ENCODE results near the gene JAKMIP1.

The JAKMIP1 gene

GRCh38 chr4:6085028-6085690 lies 115.2 kb downstream of the JAKMIP1 start:
- Histone ChIP-seq H3K9me3 (no peaks in the 10 kb centered on the region), H3K4me3 (no peak overlapping the region), H3K36me3 (replicated peaks) (no peaks in the 10 kb centered on the region), H3K4me1 (no peaks in the 10 kb centered on the region), H3K27me3 (ENCODE audit: low read depth) (0 out of 2 replicates have a peak, but pooled peaks cover 8% of the 10 kb centered on the region)
- in situ Hi-C loops (cut with MboI; ENCODE audit: low sequenced_read_pairs), result no loop called here
- no peak for DNase-seq (ENCODE audit: low spot score in 2 of 2)

GRCh38 chr4:6079965-6080364 lies 120.4 kb downstream of the JAKMIP1 start:
- in situ Hi-C loops (cut with MboI; ENCODE audit: low sequenced_read_pairs), result no loop called here

GRCh38 chr4:6078560-6078959 lies 121.8 kb downstream of the JAKMIP1 start:
- Histone ChIP-seq H3K27me3 (ENCODE audit: low read depth) (peaks cover 6% of the 10 kb centered on the region), H3K36me3 (replicated peaks) (no peaks in the 10 kb centered on the region), H3K9me3 (no peaks in the 10 kb centered on the region), H3K4me3 (no peak overlapping the region), H3K4me1 (no peaks in the 10 kb centered on the region)
- no peak for DNase-seq (ENCODE audit: low spot score in 2 of 2)
- in situ Hi-C loops (cut with MboI; ENCODE audit: low sequenced_read_pairs), result no loop called here

More at GRCh38 chr4:6079965-6080364, 120.4 kb downstream of the JAKMIP1 start:
- H3K27me3 ChIP-seq (ENCODE audit: low read depth), result peaks cover 9% of the 10 kb centered on the region; the same call in 1 of the 2 replicates
- no peak overlapping the region for H3K4me3 ChIP-seq
- no peak for DNase-seq (ENCODE audit: low spot score in 2 of 2)
- H3K36me3 ChIP-seq (replicated peaks), result no peaks in the 10 kb centered on the region
- no peaks in the 10 kb centered on the region for H3K9me3 ChIP-seq
- H3K4me1 ChIP-seq, result no peaks in the 10 kb centered on the region

GRCh38 chr4:6076391-6076790 lies 124.0 kb downstream of the JAKMIP1 start:
- no peak for DNase-seq (ENCODE audit: low spot score in 2 of 2)
- in situ Hi-C loops (cut with MboI; ENCODE audit: low sequenced_read_pairs), result no loop called here
- Histone ChIP-seq H3K4me1 (no peaks in the 10 kb centered on the region), H3K9me3 (no peaks in the 10 kb centered on the region), H3K36me3 (replicated peaks) (no peaks in the 10 kb centered on the region), H3K27me3 (ENCODE audit: low read depth) (peaks cover 6% of the 10 kb centered on the region), H3K4me3 (no peak overlapping the region)

GRCh38 chr4:6074758-6075157 lies 125.6 kb downstream of the JAKMIP1 start:
- H3K4me1 ChIP-seq, result no peaks in the 10 kb centered on the region
- no peaks in the 10 kb centered on the region for H3K9me3 ChIP-seq
- peak; percentile 18 to 24 for DNase-seq (ENCODE audit: low spot score in 2 of 2)
- H3K36me3 ChIP-seq (replicated peaks), result no peaks in the 10 kb centered on the region
- H3K4me3 ChIP-seq, result no peak overlapping the region
- H3K27me3 ChIP-seq (ENCODE audit: low read depth), result peaks cover 10% of the 10 kb centered on the region
- in situ Hi-C loops (cut with MboI; ENCODE audit: low sequenced_read_pairs), result no loop called here

- no peak overlapping the region for H3K4me3 ChIP-seq
- in situ Hi-C loops (cut with MboI; ENCODE audit: low sequenced_read_pairs), result no loop called here
- peaks cover 12% of the 10 kb centered on the region for H3K27me3 ChIP-seq (ENCODE audit: low read depth)
- no peaks in the 10 kb centered on the region for H3K4me1 ChIP-seq
- no peak for DNase-seq (ENCODE audit: low spot score in 2 of 2)
- H3K9me3 ChIP-seq, result no peaks in the 10 kb centered on the region
- H3K36me3 ChIP-seq (replicated peaks), result no peaks in the 10 kb centered on the region
Measured at GRCh38 chr4:6071959-6072720, 128.2 kb downstream of the JAKMIP1 start.

- no peaks in the 10 kb centered on the region for H3K9me3 ChIP-seq
- peaks cover 12% of the 10 kb centered on the region for H3K27me3 ChIP-seq (ENCODE audit: low read depth)
- DNase-seq (ENCODE audit: low spot score in 2 of 2), result no peak
- no peak overlapping the region for H3K4me3 ChIP-seq
- no peaks in the 10 kb centered on the region for H3K36me3 ChIP-seq (replicated peaks)
- in situ Hi-C loops (cut with MboI; ENCODE audit: low sequenced_read_pairs), result no loop called here
- no peaks in the 10 kb centered on the region for H3K4me1 ChIP-seq
Measured at GRCh38 chr4:6071191-6071958, 129.0 kb downstream of the JAKMIP1 start.

GRCh38 chr4:6069845-6070709 lies 130.3 kb downstream of the JAKMIP1 start:
- Histone ChIP-seq H3K4me1 (no peaks in the 10 kb centered on the region), H3K9me3 (no peaks in the 10 kb centered on the region), H3K27me3 (ENCODE audit: low read depth) (peaks cover 19% of the 10 kb centered on the region), H3K36me3 (replicated peaks) (no peaks in the 10 kb centered on the region), H3K4me3 (no peak overlapping the region)
- no peak for DNase-seq (ENCODE audit: low spot score in 2 of 2)
- in situ Hi-C loops (cut with MboI; ENCODE audit: low sequenced_read_pairs), result no loop called here

- Histone ChIP-seq H3K27me3 (ENCODE audit: low read depth) (peaks cover 19% of the 10 kb centered on the region), H3K9me3 (no peaks in the 10 kb centered on the region), H3K4me3 (no peak overlapping the region), H3K4me1 (no peaks in the 10 kb centered on the region), H3K36me3 (replicated peaks) (no peaks in the 10 kb centered on the region)
- DNase-seq (ENCODE audit: low spot score in 2 of 2), result no peak
- in situ Hi-C loops (cut with MboI; ENCODE audit: low sequenced_read_pairs), result no loop called here
Measured at GRCh38 chr4:6068986-6069385, 131.4 kb downstream of the JAKMIP1 start.

- Histone ChIP-seq H3K4me3 (no peak overlapping the region), H3K27me3 (ENCODE audit: low read depth) (peaks cover 19% of the 10 kb centered on the region), H3K9me3 (no peaks in the 10 kb centered on the region), H3K4me1 (no peaks in the 10 kb centered on the region), H3K36me3 (replicated peaks) (no peaks in the 10 kb centered on the region)
- in situ Hi-C loops (cut with MboI; ENCODE audit: low sequenced_read_pairs), result no loop called here
- no peak for DNase-seq (ENCODE audit: low spot score in 2 of 2)
Measured at GRCh38 chr4:6065934-6066590, 134.3 kb downstream of the JAKMIP1 start.

GRCh38 chr4:6065166-6065565 lies 135.2 kb downstream of the JAKMIP1 start:
- in situ Hi-C loops (cut with MboI; ENCODE audit: low sequenced_read_pairs), result no loop called here
- Histone ChIP-seq H3K27me3 (ENCODE audit: low read depth) (peaks cover 14% of the 10 kb centered on the region), H3K4me3 (no peak overlapping the region), H3K9me3 (no peaks in the 10 kb centered on the region), H3K36me3 (replicated peaks) (no peaks in the 10 kb centered on the region), H3K4me1 (no peaks in the 10 kb centered on the region)
- no peak for DNase-seq (ENCODE audit: low spot score in 2 of 2)

GRCh38 chr4:6064383-6064782 lies 136.0 kb downstream of the JAKMIP1 start:
- Histone ChIP-seq H3K27me3 (ENCODE audit: low read depth) (peaks cover 10% of the 10 kb centered on the region), H3K4me1 (no peaks in the 10 kb centered on the region), H3K9me3 (no peaks in the 10 kb centered on the region), H3K4me3 (no peak overlapping the region), H3K36me3 (replicated peaks) (no peaks in the 10 kb centered on the region)
- DNase-seq (ENCODE audit: low spot score in 2 of 2), result no peak
- in situ Hi-C loops (cut with MboI; ENCODE audit: low sequenced_read_pairs), result no loop called here

- in situ Hi-C loops (cut with MboI; ENCODE audit: low sequenced_read_pairs), result no loop called here
- no peak for DNase-seq (ENCODE audit: low spot score in 2 of 2)
- Histone ChIP-seq H3K4me1 (no peaks in the 10 kb centered on the region), H3K27me3 (ENCODE audit: low read depth) (peaks cover 8% of the 10 kb centered on the region), H3K9me3 (no peaks in the 10 kb centered on the region), H3K4me3 (no peak overlapping the region), H3K36me3 (replicated peaks) (no peaks in the 10 kb centered on the region)
Measured at GRCh38 chr4:6063684-6064083, 136.7 kb downstream of the JAKMIP1 start.

All from HAP-1 (cell line).